Prostate gland (tissue), 2 donors: ENCODE results near the gene MT1HL1. TPM values are rescaled to one million over a fixed set of nuclear protein-coding genes. Genes with fewer than 3 reads are reported as not detected.
A peak's percentile ranks its signal among the peaks of the same experiment; 100 is the strongest.

Experiments
- DNase-seq: peaks from one replicate; pipeline ENCODE4 v3.0.0-alpha.2; 2019; ENCODE audit warnings: low spot score
- H3K27ac ChIP-seq, 2 donors: fragments of 200-600 bp; sonication (generic); 2 replicates each; pipeline ENCODE4 v1.5.1; 2017 to 2019
- H3K27me3 ChIP-seq: fragments of 200-600 bp; sonication (generic); replicated peaks from 2 replicates; pipeline ENCODE4 v1.5.1; 2019; ENCODE audit not compliant: insufficient read depth
- H3K36me3 ChIP-seq, 2 donors: fragments of 200-600 bp; sonication (generic); 1 replicate in 1 of 2; 2 replicates in 1 of 2; pipeline versions ENCODE4 v1.5.1 to v1.8.1; 2017 to 2019
- H3K4me1 ChIP-seq: fragments of 200-600 bp; sonication (generic); replicated peaks from 2 replicates; pipeline ENCODE4 v1.5.1; 2019
- H3K4me3 ChIP-seq, 2 donors: fragments of 200-600 bp; sonication (generic); 2 replicates each; pipeline ENCODE4 v1.5.1; 2017 to 2019
- H3K9me3 ChIP-seq: fragments of 200-600 bp; sonication (generic); 2 replicates; pipeline ENCODE4 v1.5.1; 2017
- POLR2A ChIP-seq: fragments of 450-650 bp; IDR thresholded peaks from one replicate; pipeline ENCODE4 v1.6.1; 2016; ENCODE audit warnings: antibody characterized with exemption, mild to moderate bottlenecking
- POLR2AphosphoS5 ChIP-seq: sonication (generic); formaldehyde crosslinking; IDR thresholded peaks from one replicate; pipeline ENCODE4 v1.6.1; 2017; ENCODE audit warnings: antibody characterized with exemption
- WGBS: methylation state at CpG from one replicate; pipeline ENCODE4 v1.1.5; 2018; 5-methylcytosine and 5-hydroxymethylcytosine counted together
- intact Hi-C: fragments of 100-400 bp; cut with DNase I; formaldehyde crosslinking; loops from one replicate; pipeline ENCODE4 v1.14.2; 2022
- total RNA-seq, 2 donors: library from RNA; depleted of rRNA; stranded (reverse); fragments of >200 nt; gene quantifications; one replicate each; pipeline ENCODE4 v1.1.0, GENCODE V29; 2016
- TF ChIP-seq, protein P1 (sequence below), 4 experiments: fragments of 200-600 bp in 2 of 4; fragments of 450-650 bp in 2 of 4; sonication (generic) in 2 of 4; IDR thresholded peaks; 1 replicate in 3 of 4; 2 replicates in 1 of 4; pipeline ENCODE4 v1.5.1; 2016 to 2019; ENCODE audit warnings: antibody characterized with exemption in 4 of 4, mild to moderate bottlenecking in 2 of 4, moderate library complexity in 2 of 4

The MT1HL1 gene
- total RNA-seq, 2 donors from 2014 or later: not detected

DNA sequence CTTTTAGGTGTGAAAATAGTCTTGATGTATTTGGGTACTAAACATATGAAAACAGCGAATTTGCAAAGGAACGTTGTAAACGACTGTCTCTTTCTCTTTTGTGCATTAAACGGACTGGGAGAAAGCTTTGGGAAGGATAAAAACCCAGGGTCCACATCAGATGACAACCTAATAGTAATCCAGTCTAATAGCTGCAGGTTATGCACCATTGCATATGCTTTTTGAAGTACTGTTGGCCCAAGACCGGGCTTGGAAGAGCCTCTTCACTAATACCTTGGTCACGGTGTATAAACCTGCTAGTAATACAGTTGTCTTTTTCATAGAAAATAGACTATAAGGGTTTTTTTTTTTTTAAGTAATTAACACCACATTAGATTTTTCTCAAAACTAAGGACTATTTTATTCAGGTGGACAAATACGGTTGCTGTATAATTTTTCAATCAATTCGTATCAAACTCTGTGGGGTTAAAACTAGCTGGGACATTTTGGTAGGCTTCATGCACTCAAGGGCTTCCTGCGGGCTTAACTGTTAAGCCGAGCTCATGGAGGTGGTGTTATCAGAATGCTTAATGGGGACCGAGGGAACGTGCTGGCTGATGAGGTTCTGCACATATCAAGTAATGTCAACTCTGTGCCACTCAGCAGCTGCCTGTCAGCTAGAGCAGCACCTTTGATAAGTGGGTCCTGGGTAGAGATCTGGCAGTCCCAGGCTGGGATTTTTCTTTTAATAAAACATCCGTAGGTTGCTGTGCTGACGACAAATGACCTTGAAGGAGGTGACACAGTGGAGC, 39.8 kb upstream of the MT1HL1 start:
- no peak for DNase-seq
- H3K4me3 ChIP-seq: no peak overlapping the region
- H3K9me3 ChIP-seq: no peaks in the 10 kb centered on the region
- H3K27me3 ChIP-seq: peaks cover 8% of the 10 kb centered on the region
- no peak for TF ChIP-seq POLR2A
- TF ChIP-seq POLR2AphosphoS5: no peak
- TF ChIP-seq, protein P1, sequence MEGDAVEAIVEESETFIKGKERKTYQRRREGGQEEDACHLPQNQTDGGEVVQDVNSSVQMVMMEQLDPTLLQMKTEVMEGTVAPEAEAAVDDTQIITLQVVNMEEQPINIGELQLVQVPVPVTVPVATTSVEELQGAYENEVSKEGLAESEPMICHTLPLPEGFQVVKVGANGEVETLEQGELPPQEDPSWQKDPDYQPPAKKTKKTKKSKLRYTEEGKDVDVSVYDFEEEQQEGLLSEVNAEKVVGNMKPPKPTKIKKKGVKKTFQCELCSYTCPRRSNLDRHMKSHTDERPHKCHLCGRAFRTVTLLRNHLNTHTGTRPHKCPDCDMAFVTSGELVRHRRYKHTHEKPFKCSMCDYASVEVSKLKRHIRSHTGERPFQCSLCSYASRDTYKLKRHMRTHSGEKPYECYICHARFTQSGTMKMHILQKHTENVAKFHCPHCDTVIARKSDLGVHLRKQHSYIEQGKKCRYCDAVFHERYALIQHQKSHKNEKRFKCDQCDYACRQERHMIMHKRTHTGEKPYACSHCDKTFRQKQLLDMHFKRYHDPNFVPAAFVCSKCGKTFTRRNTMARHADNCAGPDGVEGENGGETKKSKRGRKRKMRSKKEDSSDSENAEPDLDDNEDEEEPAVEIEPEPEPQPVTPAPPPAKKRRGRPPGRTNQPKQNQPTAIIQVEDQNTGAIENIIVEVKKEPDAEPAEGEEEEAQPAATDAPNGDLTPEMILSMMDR (IDR thresholded peaks at IDR 0.05): no peak
- no peaks in the 10 kb centered on the region for H3K4me1 ChIP-seq
- intact Hi-C loops: loop anchor here (2.0 to 10.0 kb wide), 3 partner anchors 201 to 343 kb away; no protein-coding TSS in a partner anchor
- 17% methylated on average over 14 of the region's 14 CpGs for WGBS
- no peak overlapping the region for H3K27ac ChIP-seq
- no peaks in the 10 kb centered on the region for H3K36me3 ChIP-seq

DNA sequence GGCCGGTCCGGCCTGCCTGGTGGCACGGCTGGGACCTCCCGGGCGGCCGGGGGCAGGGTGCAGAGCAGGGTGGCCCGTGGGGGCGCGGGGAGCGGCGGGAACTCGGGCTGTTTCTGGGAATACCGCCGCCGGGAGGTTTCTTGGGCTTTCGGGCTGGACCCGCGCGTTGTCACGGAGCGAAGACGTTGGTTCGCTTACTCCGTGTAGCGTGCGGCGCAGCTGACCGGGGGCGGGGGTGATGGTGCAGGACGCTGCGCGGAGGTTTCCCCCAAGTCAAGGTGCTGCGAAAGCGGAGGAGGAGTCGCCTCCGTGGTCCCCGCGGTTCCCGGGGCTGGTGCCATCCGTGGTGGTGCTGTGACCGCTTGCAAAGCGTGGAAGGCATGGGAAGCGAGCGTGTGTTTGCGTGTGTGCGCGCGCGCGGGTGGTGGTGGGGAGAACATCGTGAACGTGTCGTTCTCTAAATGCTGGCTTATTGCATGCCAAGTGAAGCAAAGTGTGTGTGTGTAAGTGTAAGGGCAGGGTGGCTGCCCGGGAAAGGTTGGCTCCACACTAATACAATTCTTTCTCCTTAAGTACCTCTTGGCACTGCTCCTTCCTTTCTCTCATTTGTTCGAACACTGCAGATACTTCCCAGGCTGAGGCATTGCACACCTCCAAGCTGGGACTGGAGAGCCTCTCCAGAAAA, 38.8 kb upstream of the MT1HL1 start:
- Histone ChIP-seq H3K4me1 (no peaks in the 10 kb centered on the region), H3K36me3 (no peaks in the 10 kb centered on the region), H3K27ac (no peak overlapping the region), H3K9me3 (no peaks in the 10 kb centered on the region), H3K27me3 (peaks cover 8% of the 10 kb centered on the region), H3K4me3 (peak overlapping the region; percentile 27 to 39)
- TF ChIP-seq POLR2A (no peak), POLR2AphosphoS5 (no peak)
- TF ChIP-seq, protein P1 (IDR thresholded peaks at IDR 0.05): no peak
- no peak for DNase-seq
- 1% methylated on average over 55 of the region's 55 CpGs for WGBS
- intact Hi-C loops: loop anchor here (2.0 to 10.0 kb wide), 3 partner anchors 202 to 344 kb away; no protein-coding TSS in a partner anchor

DNA sequence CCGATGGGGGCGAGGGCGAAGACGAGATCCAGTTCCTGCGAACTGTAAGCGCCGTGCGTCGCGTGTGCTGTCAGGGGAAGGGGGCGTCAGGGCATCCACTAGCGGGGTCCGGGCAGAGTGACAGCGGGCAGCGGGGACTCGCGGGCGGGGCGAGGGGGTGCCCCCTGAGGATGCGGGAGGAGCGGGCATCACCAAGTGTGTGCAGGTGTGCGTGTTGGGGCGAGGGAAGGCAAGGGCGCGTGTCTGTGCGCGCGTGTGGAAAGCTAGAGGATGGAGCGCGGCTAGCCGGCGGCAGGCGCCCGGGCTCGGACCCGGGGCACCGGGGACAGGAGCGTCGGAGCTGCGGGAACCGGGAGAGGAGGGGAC, 38.3 kb upstream of the MT1HL1 start:
- intact Hi-C loops: loop anchor here (2.0 to 10.0 kb wide), 3 partner anchors 202 to 344 kb away; no protein-coding TSS in a partner anchor

DNA sequence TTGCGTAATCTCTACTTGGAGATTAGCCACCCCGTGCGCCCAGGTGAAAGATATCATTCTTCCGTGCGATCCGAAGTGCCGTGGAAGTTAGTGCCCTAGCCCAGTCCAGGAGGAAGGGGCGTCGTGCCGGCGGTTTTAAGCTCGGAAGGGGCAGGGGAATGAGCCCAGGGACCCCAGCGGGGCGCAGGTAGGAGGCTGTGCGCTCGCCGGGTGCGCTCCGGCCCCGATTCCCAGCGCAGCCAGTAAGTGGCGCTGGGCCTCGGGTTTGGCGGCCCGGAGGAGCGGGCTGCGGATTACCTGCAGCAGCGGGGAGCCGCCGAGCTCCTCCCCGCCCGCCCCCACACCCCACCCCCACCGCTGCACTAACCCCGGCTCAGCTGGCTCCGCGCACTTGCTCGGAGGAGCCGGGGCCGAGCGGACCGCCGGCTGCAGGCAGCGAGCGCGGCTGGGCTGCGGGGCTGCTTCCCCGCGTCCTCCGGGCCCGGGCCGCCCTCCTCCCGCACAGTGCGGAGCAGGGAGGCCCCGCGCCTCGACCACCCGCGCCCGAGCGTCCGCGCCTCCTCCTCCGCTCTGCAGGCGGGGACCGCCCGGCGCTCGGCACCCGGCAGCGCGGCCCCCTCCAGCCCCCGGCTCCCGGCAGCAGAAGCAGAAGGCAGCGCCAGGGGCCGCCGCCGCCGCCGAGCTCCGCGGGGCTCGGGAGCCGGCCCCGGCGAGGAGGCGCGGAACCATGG, 37.7 kb upstream of the MT1HL1 start, which contains the start of gene RYR2:
Gene RYR2, plus strand, starts transcription at position 390 of the 731 bp plus-strand sequence. Its CDS starts 338 bp downstream, at position 728.
- H3K4me3 ChIP-seq: peak within 1 kb of the TSS; percentile 27 to 39
- H3K27ac ChIP-seq: no peak within 1 kb of the TSS
- peaks cover 8% of the 10 kb centered on the region for H3K27me3 ChIP-seq
- WGBS: 4% methylated on average over 57 of the region's 87 CpGs
- TF ChIP-seq POLR2AphosphoS5: no peak
- no peak for TF ChIP-seq POLR2A
- TF ChIP-seq, protein P1 (IDR thresholded peaks at IDR 0.05): peak in 2 of 4 experiments; percentile 17 to 30
- H3K9me3 ChIP-seq: no peaks in the 10 kb centered on the region
- intact Hi-C loops: loop anchor here (2.0 to 10.0 kb wide), 3 partner anchors 203 to 345 kb away; no protein-coding TSS in a partner anchor
- H3K4me1 ChIP-seq: no peaks in the 10 kb centered on the region
- H3K36me3 ChIP-seq: no peaks in the 10 kb centered on the region
- DNase-seq: no peak

More for the DNA sequence above, 38.3 kb upstream of the MT1HL1 start:
- H3K4me3 ChIP-seq: peak overlapping the region; percentile 27 to 39
- H3K27ac ChIP-seq: no peak overlapping the region
- H3K36me3 ChIP-seq: no peaks in the 10 kb centered on the region
- H3K4me1 ChIP-seq: no peaks in the 10 kb centered on the region
- TF ChIP-seq, protein P1 (IDR thresholded peaks at IDR 0.05): no peak
- TF ChIP-seq POLR2A (no peak), POLR2AphosphoS5 (no peak)
- WGBS: 2% methylated on average over 38 of the region's 41 CpGs
- DNase-seq: no peak
- H3K9me3 ChIP-seq: no peaks in the 10 kb centered on the region
- peaks cover 8% of the 10 kb centered on the region for H3K27me3 ChIP-seq
